Astrocyte of the hippocampus (primary cell): ENCODE results near the gene KIF5C.
A peak's percentile ranks its signal among the peaks of the same experiment; 100 is the strongest.

Experiments
- DNase-seq: peaks from one replicate; pipeline ENCODE4 v3.0.0; 2011; ENCODE audit warnings: low read depth, low spot score

KIF5C gene

GRCh38 chr2:149015926-149016563 is 141.0 kb downstream of the KIF5C start:
- no peak for DNase-seq

- peak; percentile 91 for DNase-seq
Observed at GRCh38 chr2:149017116-149017985, 142.3 kb downstream of the KIF5C start.

DNA sequence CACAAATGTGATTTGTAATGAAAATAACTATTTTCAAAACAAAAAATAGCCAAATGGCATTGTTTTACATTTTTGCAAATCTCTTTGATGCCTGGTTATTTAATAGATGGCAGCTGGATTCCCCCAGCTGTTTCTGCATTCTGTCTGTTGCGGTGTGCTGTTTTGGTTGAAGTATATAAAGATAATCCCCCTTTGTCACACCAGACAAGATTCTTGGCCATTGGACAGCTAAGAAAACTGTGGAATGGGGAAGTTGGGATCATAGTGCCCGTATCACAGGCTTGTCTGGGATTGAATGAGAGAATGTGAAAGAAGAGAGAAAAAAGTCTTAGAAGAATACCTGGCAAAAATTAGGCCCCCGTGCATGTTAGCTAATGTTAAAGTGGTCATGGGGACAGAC is 144.0 kb downstream of the KIF5C start:
- no peak for DNase-seq

DNA sequence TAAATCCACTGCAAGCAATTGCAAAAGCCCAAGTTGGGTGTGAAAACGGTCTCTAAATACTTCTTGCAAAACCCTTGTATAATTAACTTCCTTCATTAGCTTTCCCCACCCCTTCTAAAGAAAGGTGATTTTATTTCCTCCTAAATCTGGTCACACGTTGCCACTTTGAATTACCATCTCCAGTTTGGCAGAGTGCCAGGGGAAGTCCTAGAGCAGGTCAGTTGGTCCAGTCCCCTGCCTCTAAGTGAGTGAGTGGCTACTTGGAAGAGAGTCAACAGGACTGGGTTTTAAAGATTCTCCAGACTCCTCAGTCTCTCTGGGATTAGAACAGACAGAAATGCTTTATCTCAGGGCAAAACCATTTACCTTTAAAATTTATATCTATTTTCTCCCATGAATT is 144.7 kb downstream of the KIF5C start:
- no peak for DNase-seq

- no peak for DNase-seq
Observed at GRCh38 chr2:149020432-149020851, 145.4 kb downstream of the KIF5C start.

- no peak for DNase-seq
Observed at GRCh38 chr2:149021271-149021719, 146.3 kb downstream of the KIF5C start.

DNA sequence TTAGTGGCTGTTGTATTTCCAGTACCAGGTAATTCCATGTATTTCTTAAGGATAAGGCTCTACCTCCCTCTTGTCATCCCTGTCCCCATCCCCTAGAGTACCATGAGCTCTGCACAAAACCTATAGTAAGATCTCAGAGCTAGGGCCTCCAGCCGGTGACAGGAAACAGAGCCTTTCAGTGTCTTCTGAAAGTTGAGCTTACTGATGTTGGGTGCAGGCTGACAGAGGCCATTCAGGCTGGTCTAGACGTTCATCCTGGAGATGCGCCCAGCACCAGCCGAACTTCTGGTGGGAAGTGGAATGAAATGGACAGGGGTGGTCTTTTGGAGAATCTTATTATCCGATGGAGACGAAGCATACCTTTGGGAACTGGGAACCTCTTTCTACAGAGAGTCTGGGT is 146.7 kb downstream of the KIF5C start:
- no peak for DNase-seq

DNA sequence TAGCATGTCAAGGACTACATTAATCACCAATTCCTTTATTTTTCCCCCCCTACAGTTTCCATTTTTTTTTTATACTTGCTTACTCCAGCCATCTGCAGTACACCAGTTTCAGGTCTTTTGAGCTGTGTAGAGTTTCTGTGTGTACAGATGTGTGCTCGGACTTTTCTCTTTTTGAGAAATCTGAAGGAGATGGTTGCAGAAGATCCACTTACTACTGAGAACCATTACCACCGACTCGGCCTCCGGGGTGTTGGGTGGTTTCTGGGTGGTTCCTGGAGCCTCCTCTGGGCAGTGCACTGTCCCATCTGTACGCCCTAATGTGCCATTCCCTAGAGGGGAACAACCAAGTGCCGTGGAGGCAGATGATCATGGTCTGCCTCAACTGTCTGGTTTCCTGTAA is 148.1 kb downstream of the KIF5C start:
- DNase-seq, result no peak

DNA sequence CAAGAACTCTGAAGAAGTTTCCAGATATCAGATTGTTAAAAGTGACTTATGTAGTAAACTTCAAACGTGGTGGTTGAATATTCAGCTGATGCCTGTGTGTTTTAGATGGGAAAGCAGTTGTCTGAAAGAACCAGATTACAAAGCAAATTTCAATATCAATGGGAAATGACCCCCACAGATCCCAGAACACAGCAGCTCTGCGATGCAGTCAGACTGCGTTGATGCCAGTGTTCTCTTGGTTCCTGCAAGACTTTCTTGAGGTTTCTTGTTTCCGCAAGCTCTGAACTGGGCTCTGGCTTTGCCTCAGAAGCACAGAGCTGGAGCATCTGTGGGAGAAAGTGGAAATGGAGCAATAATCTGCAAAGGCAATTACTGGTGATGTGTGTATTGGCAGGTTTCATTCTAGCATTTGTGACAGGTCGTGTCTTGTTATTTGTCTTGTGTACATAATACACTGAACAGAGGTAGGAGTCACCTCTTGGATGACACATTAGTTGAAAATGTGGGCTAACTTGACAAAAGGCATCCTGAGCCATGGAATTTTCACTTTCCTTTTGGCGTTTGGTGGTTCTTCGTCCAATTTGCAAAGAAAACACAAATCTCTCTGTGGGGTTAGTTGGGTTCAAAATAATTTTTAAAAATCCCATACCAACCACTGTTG is 152.7 kb downstream of the KIF5C start:
- peak; percentile 55 for DNase-seq

DNA sequence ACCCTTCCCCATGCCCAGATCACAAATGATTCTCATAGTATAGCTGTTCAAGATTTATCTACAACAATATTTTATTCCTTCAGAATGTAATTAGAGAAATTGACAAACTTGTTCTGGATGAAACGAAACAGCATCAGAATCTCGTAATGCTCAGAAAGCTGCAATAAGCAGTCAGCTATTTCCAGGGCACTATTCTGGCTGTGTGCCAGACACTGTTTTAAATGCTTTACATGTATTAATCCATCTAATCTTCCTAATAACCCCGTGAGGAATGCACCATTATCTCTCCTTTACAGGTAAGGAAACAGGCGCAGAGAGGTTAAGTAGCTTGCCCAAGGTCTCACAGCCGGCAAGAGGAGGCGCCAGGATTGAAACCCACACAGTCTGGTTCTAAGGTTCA is 153.3 kb downstream of the KIF5C start:
- no peak for DNase-seq

GRCh38 chr2:149028891-149029290 is 153.9 kb downstream of the KIF5C start:
- no peak for DNase-seq

DNA sequence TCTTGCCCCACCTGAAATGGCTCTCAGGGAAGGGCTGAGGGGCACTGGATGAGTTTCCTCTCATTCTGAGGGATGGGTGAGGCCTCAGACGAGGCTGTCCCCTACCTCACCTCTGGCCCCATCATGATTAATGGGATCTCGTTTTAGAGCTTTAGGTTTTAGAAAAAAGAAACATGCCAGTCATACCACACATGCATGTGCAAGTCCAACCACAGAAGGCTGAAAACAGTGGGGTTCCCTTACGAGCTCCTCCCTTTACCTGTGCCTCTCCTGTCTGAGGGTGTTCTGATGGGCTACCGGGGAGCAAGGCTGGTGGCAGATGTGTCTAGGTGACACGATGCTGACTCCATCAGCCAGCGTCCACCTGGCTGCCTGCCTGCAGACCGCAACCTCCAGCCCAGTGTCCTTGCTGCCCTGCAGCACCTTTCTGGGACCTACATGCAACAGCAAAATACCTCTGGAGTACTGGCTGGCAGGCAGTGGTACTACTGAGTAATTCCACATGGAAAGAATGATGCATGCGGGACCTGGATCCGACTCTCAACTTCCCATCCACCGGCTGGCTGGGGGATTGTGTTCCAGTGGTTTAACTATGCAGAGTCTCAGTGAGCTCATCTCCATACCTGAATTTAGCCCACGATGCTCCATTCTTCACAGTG is 154.4 kb downstream of the KIF5C start:
- no peak for DNase-seq

DNA sequence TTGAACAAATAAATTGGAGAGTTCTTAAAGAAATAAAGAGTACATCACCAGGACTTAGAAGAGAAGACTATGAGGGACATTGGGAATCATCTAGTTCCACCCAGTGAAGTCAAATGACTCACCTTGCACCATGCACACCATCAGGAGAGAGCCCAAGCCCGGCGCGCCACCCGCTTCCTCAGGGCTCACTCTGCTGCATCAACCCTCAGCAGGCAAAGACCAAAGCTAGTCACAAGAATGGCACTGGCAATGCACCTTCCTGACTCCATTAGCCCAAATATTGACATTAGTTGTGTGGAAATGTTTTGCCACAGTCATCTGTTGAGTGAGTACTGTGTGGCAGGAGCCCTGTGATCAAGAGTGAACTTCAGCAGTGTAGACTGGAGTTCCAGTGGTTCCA is 156.4 kb downstream of the KIF5C start:
- no peak for DNase-seq

DNA sequence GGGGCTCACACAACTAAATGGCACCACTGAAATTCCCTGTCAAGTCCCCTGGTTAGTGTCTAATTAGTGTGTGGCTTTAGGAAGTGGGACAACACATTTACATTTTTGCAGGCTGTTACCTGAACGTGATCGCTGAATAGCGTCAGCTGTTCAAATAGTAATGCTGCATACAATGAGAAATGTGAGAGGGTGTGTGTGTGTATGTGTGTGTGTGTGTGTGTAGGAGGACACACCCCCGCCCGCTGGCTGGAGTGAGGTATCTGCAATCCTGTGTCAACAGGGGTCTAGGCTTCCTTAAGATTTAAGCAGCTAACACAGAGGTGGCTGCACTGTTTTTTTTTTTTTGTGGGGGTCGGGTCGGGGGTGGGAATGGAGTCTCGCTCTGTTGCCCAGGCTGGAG is 158.7 kb downstream of the KIF5C start:
- no peak for DNase-seq

- no peak for DNase-seq
Observed at GRCh38 chr2:149034406-149034805, 159.4 kb downstream of the KIF5C start.

- no peak for DNase-seq
Observed at GRCh38 chr2:149036507-149037293, 161.7 kb downstream of the KIF5C start.

DNA sequence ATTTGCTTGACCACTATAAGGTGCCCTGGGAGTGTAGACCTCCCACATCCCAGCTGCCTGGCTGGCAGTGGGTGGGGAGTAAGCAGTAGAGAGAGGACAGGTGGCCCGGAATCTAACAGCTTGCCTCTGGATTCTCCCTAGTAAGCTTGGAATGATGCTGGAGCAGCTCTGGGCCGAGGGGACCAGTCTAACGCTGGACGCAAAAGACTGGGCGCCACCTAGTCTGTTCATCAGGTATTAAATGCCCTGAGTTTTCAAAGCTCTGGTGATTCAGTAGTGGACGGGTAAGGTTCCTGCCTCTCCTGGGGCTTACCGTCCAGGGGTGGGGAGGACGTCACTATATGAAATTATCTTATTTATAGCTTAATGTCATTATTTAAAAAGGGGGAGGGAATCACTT is 162.8 kb downstream of the KIF5C start:
- DNase-seq, result no peak

DNA sequence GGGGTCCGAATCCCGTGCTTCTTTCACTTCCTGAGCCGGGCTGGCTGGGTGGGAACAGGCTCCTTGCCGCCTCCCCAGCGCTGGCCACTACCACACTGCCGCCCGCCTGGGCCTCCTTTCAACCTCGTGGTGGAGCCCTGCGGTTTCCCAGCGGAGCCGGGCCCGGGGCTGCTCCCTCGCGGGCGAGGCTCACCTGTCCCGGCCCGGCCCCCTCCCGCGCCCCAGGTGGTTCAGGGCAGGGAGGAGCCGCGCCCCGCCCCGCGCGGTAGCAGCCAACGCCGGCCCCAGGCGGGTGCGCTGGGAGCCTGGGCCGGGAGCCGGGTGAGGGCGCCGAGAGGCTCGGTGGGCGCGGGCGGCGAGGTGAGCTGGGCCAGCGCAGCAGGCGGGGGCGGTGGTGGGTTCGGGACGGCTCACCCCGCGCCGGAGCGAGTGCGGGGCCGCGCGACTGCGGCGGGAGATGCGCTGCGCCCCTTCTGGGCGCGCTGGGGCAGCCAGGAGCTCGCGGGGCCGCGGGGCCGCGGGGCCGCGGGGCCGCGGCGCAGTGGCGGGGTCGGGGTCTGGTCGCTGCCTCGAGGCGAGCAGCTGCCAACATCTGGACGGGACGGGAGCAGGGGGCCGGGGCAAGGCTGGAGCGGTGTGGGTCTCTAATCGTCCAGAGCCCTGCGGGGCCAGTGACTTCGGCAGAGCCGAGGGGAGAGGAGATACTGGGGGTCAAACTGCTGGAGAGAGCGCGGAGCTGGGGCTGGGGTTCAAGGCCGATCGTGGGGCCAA is 163.6 kb downstream of the KIF5C start, which contains the start of gene LYPD6B:
Gene LYPD6B, plus strand, starts transcription at position 258 of the 771 bp plus-strand sequence. CDS start 92,250 bp downstream, outside the sequence.
- peak; percentile 57 for DNase-seq

DNA sequence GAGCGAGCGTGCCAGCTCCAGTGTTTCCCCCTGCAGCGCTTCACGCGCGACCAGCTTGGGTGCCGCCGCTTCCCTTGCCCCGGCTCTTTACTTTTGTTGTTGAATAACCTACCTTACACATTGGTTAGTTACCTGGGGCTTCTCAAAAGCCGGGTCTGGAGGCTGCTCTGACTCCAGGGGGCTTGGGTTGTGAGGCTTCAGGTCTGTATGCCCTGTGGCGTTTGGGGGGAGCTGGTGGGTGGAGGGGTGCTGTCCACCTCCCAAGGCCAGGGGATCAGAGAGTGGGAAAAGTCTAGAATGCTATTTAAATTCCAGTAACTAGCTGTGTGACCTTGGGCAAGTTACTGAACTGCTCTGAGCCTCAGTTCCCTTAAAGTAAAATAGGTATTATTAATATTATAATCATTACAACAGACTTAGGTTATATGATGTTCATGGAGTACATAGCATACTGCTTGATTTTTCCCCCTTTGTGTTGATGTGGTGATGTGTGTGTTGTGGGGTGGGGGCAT is 164.2 kb downstream of the KIF5C start:
- DNase-seq, result no peak

DNA sequence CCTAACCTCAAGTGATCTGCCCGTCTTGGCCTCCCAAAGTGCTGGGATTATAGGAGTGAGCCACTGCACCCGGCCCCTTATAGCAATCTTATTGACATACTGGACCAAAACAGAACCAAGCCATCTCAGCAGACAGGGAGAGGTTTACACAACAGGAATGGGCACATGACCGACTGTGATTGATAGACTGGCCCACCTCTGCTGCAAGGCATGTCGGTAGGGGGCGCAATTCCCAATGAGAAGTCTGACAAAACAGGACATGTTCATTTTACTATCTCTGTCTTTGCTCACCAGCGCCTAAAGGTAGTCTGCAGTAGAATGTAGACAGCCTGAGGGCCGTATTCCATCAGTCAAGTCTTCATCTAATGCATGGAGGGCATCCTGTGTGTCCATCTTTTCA is 165.4 kb downstream of the KIF5C start:
- no peak for DNase-seq
